ENCODE measurements around the gene PXN. TPM values are rescaled to one million over a fixed set of nuclear protein-coding genes. Genes with fewer than 3 reads are reported as not detected.
A peak's percentile ranks its signal among the peaks of the same experiment; 100 is the strongest.

Gene PXN
- total RNA-seq, 1 donor from 2014 or later, result 282 TPM

DNA sequence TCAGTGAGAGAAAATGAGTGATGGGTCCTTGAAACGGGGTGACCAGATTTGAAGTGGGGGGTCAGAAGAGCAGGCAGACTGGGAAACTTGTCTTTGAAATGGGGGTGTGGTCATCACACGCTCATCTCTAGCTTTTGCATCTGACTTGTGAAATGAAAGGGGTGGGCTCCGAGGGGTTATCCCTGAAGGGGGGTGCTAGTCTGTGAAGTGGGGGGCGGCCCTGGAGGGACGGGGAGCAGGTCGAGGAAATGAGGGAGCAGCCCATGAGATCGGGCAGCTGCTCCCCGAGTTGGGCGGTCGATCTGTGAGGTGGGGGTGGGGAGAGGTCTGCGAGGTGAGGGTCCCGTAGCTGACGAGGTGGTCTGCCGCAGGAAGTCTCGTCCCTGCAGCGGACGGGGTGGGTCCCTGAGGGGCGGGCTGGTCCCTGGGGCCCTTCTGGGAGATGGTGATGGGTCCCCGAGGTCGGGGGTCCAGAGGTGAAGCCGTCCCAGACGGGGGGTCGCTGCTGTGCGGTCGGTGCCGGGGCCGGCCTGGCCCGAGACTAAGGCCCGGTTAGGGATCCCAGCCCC is 542 bp downstream of the PXN start:
- Histone ChIP-seq H3K4me1 (peaks cover 5 to 17% of the 10 kb centered on the region in 2 donors), H3K27ac (peak overlapping the region; percentile 90 to 95), H3K27me3 (no peaks in the 10 kb centered on the region), H3K36me3 (no peaks in the 10 kb centered on the region), H3K9me3 (no peaks in the 10 kb centered on the region), H3K4me3 (peak overlapping the region; percentile 97 to 98)
- intact Hi-C loops (cut with DNase I), result loop anchor here (1.0 to 2.0 kb wide), 4 partner anchors 26 to 64 kb away; partner anchors contain the start of genes RNU4-2 and RPLP0
- no peak for DNase-seq (ENCODE audit: low spot score in 2 of 2)
- TF ChIP-seq, protein P1, sequence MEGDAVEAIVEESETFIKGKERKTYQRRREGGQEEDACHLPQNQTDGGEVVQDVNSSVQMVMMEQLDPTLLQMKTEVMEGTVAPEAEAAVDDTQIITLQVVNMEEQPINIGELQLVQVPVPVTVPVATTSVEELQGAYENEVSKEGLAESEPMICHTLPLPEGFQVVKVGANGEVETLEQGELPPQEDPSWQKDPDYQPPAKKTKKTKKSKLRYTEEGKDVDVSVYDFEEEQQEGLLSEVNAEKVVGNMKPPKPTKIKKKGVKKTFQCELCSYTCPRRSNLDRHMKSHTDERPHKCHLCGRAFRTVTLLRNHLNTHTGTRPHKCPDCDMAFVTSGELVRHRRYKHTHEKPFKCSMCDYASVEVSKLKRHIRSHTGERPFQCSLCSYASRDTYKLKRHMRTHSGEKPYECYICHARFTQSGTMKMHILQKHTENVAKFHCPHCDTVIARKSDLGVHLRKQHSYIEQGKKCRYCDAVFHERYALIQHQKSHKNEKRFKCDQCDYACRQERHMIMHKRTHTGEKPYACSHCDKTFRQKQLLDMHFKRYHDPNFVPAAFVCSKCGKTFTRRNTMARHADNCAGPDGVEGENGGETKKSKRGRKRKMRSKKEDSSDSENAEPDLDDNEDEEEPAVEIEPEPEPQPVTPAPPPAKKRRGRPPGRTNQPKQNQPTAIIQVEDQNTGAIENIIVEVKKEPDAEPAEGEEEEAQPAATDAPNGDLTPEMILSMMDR (IDR thresholded peaks at IDR 0.05), result no peak

DNA sequence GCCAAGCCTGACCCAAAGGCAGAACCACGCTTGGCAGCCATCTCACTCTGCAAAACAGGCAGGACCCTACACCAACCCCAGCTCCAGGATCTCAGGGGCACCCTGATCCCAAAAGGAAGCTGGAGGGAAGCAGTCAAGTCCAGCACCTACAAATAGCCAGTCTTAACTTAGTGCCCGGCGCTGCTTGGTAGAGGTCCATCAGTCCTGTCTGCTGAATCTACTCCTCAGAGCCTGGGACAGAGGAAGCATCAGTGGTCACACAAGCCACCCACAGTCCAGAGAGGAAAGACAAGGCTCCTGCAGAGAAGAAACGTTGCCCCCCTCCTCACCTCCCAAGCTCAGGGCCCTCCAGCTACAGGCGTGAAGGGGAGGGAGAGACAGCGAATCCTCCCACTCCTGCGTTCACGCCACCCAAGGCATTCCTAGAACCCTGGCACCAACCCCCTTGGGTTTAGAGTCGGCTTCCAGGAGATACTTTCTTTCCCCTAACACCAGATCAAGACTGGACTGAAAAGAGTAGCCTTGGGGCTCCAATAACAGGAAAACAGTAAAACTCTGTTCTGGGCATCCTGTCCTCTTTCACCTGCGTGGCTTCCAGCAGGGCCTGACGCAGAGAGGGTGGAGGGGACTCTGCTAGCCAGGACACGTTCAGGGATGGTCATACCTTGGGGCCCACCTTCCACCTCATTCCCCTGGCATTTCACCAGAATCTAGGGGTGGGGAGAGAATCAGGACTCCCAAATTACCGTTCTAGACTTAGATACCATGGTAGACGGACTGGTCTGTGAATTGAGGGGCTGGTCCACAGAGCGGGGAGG is 1.2 kb downstream of the PXN start:
- TF ChIP-seq, protein P1 (IDR thresholded peaks at IDR 0.05), result no peak
- Histone ChIP-seq H3K4me1 (peaks cover 5 to 21% of the 10 kb centered on the region in 2 donors), H3K36me3 (no peaks in the 10 kb centered on the region), H3K27ac (peak overlapping the region; percentile 90 to 95), H3K9me3 (no peaks in the 10 kb centered on the region), H3K4me3 (peak overlapping the region; percentile 97 to 98), H3K27me3 (no peaks in the 10 kb centered on the region)
- peak in 1 of 2 donors; percentile 69 for DNase-seq (ENCODE audit: low spot score in 2 of 2)
- intact Hi-C loops (cut with DNase I), result loop anchor here (1.0 to 2.0 kb wide), 2 partner anchors 30 to 63 kb away; partner anchors contain the start of gene RPLP0

DNA sequence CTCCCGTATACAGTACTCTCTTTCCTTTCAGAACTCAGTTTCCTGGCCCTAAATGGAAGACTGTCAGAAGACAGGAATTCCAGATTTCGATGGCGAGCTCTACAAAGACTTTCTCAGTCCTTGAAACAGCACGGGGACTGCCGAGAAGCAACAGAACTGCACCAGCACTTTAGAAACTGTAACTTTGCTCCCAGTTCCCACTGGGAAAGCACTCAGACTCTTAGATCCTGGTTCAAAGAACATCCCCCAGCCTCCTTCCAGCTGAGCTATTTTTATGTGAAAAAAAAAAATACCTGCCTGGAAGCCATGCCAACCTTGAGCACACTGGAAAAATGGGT is 1.8 kb downstream of the PXN start:
- intact Hi-C loops (cut with DNase I), result loop anchor here (1.0 to 2.0 kb wide), 2 partner anchors 29 to 63 kb away; partner anchors contain the start of gene RPLP0
- Histone ChIP-seq H3K36me3 (no peaks in the 10 kb centered on the region), H3K4me3 (peak overlapping the region; percentile 97 to 98), H3K27ac (peak overlapping the region; percentile 90 to 95), H3K4me1 (peaks cover 5 to 26% of the 10 kb centered on the region in 2 donors), H3K27me3 (no peaks in the 10 kb centered on the region), H3K9me3 (no peaks in the 10 kb centered on the region)
- no peak for DNase-seq (ENCODE audit: low spot score in 2 of 2)
- TF ChIP-seq, protein P1 (IDR thresholded peaks at IDR 0.05), result no peak

DNA sequence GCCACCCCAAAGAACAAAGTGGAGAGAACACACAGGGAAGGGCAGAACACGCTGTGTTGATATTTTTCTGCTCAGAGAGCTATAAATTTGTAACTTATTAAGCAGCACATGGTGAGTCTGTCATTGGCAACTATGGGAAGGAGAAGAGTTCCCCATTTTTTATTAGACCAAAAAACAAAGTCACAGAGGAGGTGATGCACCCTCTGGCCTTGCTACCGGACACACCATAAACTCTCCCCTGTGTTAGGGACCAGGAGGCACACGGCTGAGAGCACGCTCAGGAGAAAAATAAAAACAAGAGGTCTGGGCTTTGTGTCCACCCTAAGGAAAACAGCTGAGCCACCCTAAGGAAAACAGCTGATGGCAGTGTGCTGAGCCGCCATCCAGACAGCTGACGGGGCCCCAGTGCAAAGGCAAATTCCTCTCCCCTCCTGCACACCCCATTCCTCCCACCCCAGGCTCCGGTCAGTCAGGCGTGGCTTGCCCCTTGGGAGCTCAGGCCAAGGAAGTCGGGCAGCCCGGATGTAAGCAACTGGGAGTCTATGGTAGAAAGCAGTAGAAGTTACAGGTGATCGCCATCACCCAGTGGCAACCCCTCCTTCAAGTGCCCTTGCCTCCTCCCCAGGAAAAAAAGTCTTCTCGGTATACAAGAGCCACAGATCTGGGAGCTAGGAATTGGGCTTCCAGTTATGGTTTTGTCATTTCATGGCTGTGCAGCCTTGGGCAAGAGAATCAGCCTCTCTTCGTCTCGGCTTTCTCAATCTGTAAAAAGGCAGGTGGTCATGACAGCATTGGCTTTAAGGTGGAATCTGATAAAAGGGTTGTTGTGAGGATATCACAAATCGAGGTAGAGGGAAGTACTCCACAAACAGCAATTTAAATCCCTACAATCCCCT is 2.4 kb downstream of the PXN start:
- TF ChIP-seq, protein P1 (IDR thresholded peaks at IDR 0.05), result no peak
- H3K4me3 ChIP-seq, result peak overlapping the region; percentile 97 to 98
- no peaks in the 10 kb centered on the region for H3K27me3 ChIP-seq
- peaks cover 5 to 32% of the 10 kb centered on the region in 2 donors for H3K4me1 ChIP-seq
- no peaks in the 10 kb centered on the region for H3K36me3 ChIP-seq
- peak overlapping the region; percentile 90 to 95 for H3K27ac ChIP-seq
- H3K9me3 ChIP-seq, result no peaks in the 10 kb centered on the region
- peak in 1 of 2 donors; percentile 79 for DNase-seq (ENCODE audit: low spot score in 2 of 2)
- intact Hi-C loops (cut with DNase I), result no loop called here
